ENCODE measurements around the gene GPR142.

Gene GPR142

DNA sequence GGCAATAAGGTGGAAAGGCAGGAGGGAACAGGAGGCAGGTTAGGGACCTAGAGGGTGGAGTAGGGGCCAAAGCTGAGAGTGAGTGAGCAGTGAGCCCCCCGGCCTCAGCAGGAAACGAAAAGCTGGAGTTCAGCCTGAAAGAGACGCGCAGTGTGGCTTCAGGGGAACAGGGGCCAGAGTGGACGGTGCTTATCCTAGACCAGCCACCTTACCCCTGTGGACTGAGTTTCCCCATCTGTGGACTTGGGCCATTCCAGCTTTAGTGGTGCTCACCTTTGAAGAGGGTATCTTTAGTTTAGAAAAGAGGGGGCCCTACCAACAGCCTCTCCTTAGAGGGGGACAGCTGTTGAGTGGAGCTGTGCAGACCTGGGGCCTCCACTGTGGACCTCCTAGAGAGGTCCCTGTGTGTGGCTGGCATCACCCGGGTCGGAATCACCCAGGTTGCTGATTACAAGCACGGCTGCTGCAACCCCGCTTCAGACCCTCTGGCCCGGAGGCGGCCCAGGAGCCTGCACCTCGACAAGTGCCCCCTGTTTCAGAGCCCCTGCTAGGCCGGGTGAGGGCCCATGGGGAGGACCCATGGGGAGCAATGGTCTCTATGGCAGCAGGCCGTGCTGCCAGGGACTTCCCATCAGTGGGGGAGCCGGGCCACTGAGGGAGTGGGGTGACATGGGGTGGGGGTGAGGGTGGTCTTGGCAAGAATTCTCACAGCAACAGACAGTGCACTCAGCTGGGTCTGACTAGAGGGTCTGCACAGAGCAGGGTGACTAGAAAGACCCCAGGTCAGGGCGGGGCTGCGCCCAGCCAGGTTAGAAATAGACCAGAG lies 2.6 kb downstream of the GPR142 start:
- DNase-seq (ENCODE audit: low read depth in 2 of 2) = no peak

DNA sequence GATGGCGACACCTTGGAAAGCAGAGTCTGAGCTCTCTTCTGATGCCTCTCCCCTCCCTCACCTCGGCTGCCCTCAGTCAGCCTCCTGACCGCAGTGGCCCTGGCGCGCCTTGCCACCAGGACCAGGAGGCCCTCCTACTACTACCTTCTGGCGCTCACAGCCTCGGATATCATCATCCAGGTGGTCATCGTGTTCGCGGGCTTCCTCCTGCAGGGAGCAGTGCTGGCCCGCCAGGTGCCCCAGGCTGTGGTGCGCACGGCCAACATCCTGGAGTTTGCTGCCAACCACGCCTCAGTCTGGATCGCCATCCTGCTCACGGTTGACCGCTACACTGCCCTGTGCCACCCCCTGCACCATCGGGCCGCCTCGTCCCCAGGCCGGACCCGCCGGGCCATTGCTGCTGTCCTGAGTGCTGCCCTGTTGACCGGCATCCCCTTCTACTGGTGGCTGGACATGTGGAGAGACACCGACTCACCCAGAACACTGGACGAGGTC lies 4.4 kb downstream of the GPR142 start:
- no peak for DNase-seq (ENCODE audit: low read depth in 2 of 2)

DNA sequence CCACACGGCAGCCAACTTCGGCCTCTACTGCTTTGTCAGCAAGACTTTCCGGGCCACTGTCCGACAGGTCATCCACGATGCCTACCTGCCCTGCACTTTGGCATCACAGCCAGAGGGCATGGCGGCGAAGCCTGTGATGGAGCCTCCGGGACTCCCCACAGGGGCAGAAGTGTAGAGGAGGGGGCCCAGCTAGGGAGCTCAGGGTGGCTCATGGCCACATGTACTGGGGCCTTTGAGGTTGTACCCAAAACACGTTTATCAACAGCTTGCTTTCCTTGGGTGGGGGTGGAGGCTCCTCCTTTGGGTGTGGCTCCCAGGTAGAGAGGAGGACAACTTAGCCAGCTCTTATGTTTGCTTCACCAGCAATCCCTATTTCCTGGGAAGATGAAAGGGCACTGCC lies 5.1 kb downstream of the GPR142 start:
- no peak for DNase-seq (ENCODE audit: low read depth in 2 of 2)

DNA sequence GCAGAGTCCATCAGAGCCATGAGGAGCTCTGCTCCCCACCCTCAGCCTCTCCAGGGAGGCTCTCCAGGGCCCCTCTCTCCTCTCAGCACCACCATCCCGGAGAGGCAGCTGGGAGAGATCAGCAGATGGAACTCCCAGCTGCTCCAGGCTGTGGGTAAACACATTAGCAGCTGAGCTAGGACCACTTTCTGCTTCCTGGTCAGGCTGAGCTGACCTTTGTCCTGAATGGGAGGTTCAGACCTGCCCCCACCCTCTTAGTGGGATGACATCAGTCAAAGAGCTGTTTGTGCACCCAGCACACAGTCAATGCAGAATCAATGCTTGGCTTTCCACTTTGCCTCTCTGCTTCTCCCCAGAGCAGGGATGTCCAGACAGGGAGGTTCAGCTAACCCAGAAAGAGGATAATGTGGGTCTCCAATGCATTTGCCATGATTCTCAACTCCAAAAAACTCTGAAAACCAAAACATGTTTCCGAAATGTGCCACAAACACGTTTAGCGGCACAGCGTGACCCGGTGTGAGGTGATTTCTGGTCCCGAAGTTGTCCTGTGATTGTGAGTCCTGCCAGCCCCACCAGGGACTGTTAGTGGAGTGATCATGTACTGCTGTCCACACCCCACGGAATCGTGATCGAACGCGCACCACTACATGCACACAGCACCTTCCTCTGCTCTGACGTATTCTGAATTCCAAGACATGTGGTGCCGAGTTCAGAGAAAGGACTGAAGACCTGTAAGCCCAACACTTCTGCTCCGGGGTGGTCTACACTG lies 6.7 kb downstream of the GPR142 start:
- no peak for DNase-seq (ENCODE audit: low read depth in 2 of 2)

DNA sequence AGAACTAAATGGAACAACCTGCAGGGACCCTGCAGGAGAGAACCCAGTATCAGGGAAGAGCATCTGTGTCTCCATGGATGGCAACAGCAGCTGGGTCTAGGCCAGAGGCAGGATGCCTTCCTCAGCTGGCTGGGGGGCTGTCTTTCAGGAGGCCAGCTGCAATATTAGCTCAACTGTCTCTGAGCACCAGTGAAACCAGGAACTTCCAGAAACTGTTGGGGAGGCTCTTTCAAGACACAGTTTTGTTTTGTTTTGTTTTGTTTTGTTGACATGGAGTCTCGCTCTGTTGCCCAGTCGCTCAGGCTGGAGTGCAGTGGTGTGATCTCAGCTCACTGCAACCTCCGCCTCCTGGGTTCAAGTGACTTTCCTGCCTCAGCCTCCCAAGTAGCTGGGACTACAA lies 7.6 kb downstream of the GPR142 start:
- no peak for DNase-seq (ENCODE audit: low read depth in 2 of 2)

DNA sequence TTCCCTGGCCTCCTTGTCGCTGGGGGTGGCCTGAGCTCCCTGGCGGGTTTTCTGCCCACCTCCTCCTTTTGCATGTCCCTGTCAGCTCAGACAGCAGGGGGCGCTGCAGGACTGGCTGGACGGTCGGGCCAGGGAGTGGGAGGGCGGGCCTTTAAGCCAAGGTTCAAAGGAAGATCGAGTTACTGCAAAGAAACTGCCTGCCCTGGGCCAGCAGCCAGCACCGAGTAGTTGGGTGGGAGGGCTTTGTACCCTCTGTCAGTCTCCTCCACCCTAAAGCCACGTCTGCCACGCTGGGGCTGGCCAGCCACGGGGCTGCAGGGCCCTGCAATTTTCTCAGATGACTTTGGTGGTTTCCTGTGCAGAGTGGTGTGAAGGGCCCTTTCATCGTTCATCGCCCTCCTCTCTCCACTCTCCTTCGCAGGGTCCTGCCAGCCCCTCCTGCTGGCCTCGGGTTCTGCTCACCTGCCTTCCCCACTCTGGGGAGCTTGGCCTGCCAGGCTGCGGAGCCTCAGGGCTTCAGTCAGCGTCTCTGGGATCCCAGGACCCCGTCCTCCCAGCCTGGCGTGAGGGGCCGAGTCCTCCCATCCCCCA lies 12.3 kb downstream of the GPR142 start:
- DNase-seq (ENCODE audit: low read depth in 2 of 2) = peak; percentile 80 to 84

DNA sequence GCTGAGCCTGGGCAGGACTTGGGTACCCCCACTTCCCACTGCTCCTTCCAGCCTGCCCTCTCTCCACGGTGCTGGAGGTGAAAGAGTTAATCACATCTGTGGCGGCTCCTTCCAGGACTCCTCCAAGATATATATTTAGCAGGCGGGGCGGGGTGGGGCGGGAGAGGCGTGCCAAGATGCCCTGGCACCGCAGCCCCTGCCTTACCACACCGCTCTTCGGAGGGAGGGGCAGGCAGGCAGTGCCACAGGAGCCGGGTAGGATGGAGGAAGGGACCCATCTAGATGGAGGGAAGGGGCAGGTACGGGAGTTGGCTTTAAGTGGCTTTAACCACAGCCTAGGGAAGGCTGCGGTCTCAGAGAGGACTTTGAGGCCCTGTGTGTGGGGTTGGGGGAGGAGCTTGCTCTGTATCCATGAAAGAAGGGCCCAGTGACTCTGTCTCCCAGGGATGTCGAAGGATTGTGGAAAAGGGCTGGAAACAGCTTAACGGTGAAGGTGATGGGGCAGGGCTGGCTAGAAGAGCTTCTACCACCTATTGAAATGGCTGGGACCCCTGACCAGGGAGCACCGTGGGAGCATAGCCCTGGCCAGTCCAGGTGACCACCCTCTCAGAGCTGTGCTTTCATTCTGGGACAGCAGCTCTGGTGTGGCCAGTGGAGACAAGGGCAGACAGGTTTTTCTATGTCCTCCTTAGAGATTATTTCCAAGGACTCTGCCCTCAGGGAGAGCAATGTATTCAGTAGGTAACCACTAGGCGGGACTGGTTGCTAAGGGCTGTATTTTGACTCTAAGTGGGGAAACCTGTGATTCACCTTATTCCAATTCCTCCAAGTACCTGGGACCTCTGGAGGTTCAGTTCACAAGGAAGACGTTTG lies 13.0 kb downstream of the GPR142 start:
- DNase-seq (ENCODE audit: low read depth in 2 of 2) = no peak

DNA sequence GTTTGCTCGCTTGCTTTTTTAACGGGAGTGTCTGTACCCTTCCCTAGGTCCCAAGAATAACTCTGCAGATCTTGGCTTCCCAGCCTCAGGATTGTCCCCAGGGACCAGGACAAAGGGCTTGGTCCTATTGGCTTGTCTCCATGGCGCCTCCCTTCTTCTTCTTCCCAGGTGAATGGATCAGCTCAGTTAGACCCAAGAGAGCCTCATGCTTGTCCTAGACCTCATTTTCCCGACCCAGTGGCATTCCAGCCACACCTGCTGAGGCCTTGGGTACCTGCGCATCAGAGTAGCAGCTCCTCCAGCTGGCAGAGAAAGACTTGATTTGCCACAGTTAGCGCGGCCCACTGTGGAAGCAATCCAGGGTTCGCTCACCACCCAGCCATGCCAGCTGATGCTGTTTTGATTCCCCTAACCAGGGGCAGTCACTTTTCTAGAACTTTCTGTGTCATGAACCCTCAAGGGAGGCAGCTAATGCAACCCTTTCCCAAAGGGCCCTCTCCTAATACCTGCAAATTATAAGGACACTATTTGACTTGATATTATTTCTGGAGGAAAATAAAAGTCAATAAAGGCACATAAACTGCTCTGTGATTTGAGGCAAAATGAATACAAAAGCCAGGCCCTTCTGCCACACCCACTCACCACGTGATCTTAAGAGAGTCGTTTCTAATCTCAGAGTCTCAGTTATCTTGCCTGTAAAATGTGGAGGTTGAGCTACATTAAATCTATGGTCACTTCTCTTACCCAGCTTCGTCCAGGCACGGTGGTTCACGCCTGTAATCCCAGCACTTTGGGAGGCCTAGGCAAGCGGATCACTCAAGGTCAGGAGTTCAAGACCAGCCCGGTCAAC lies 13.9 kb downstream of the GPR142 start:
- no peak for DNase-seq (ENCODE audit: low read depth in 2 of 2)

DNA sequence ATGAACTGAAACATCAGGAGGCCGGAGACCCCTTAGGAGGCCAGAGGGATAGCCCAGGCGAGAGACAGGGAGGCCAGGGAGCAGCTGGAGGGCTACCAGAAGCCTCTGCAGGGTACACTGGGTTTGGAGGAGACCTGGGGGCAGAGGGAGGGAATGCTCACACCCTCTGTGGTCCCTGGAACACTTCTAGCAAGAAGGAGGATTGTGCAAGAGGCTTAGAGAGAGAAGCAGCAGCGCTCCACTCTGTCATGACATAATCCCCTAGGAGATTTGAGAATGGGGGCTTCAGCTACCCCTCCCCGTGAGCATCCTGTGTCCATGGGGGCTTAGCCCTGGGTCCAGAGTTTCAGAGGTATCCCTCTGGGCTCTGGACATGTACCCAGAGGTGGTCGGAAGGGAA lies 15.8 kb downstream of the GPR142 start:
- DNase-seq (ENCODE audit: low read depth in 2 of 2) = no peak

DNA sequence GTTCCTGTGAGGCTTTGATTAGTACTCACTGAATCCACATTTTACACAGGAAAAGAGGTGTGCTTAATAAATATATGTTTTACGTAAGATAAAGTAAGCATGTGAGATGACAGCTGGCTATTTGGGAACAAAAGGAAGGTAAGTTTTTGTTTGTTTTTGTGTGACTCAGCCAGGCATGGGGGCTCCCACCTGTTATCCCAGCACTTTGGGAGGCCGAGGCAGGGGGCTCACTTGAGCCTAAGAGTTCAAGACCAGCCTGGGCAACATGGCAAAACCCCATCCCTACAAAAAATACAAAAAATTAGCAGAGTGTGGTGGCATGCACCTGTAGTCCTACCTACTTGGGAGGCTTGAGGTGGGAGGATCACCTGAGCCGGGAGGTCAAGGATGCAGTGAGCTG lies 17.9 kb downstream of the GPR142 start:
- DNase-seq (ENCODE audit: low read depth in 2 of 2) = no peak

DNA sequence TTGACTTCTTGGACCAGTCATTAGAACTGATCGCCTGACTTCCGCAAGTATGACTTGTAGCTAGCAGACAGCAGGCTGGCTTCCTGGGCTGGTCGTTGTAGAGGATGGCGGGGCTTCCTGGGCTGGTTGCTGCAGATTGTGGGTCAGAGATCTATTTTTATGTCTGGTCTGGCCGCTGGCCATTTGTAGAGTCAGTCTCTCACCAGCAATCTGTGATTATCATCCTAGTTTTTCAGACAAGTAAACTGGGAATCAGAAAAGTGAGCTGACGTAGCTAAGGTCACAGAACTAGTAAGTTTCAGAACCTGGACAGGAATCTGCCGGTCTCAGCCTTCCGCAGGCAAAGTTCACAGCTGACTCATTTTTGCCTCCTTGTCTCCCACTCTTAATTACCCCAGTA lies 19.1 kb downstream of the GPR142 start:
- no peak for DNase-seq (ENCODE audit: low read depth in 2 of 2)

DNA sequence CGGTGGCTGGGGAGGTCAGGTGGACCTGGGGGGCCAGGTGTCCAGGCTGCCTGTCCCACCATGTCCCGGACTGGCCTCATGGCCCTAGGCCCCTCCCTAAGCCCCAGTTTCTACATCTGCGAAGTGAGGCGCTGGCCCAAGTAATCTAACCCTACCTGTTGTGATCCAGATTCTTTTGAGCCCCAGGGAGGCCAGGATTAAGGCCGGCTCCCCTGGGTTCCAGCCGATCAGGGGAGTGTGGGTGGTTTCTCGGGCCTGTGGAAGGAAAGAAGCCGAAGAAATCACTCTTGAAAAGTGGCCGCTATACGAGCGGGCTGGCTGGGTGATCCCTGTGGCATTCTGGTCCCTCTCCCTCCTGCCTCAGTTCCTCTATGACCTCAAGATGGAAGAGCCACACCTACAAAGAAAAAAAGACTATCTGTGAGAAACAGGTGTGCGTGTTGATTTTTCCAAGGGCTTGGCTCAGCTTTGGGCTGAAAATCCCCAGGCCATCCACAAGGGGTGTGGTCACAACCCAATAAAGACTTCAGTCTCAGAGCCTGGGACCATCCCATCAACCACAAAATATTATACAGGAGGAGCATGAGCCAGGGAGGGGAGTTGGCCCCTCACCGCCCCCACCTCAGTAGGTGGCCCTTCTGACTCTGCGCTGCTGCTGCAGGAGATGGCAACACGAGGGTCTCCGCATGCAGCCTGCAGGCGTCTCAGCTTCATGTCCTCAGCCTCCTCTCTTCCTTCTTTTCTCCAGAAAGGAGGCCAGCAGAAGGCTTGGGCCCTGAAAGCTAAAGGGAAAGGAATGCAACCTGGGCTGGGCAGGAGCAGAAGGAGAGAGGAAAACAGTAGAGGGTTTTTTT lies 20.3 kb downstream of the GPR142 start:
- DNase-seq (ENCODE audit: low read depth in 2 of 2) = no peak

DNA sequence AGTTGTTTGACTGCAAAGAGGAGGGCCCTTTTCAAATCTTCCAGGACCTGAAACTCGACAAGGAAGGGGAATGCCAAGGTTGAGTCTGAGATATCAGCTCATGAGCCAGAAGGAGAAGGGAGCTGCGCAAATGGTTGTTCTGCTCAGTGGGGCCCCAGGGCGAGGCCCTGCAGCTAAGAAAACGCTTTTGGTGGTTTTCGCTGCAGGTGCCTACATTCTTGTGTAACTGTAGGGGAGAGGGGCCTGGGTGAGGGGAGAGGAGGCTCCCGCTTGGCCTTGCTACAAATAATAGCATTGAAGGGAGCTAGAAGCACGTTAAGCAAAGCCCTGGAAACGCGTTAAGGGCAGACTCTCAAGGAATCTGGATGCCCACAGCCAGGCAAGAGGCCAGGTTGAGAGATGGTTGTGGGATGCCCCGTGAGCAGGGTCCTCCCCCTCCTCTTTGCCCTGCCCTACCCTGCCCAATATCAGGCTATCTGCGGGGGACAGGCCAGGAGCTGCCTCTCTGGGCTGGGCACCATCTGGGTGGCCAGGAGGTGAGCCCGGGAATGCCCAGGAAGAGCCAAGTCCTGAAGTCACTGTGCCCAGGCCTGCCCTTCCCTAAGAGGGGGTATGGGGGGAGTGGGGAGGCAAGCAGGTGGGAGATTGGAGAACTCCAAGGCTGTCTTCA lies 21.9 kb downstream of the GPR142 start:
- DNase-seq (ENCODE audit: low read depth in 2 of 2) = no peak

DNA sequence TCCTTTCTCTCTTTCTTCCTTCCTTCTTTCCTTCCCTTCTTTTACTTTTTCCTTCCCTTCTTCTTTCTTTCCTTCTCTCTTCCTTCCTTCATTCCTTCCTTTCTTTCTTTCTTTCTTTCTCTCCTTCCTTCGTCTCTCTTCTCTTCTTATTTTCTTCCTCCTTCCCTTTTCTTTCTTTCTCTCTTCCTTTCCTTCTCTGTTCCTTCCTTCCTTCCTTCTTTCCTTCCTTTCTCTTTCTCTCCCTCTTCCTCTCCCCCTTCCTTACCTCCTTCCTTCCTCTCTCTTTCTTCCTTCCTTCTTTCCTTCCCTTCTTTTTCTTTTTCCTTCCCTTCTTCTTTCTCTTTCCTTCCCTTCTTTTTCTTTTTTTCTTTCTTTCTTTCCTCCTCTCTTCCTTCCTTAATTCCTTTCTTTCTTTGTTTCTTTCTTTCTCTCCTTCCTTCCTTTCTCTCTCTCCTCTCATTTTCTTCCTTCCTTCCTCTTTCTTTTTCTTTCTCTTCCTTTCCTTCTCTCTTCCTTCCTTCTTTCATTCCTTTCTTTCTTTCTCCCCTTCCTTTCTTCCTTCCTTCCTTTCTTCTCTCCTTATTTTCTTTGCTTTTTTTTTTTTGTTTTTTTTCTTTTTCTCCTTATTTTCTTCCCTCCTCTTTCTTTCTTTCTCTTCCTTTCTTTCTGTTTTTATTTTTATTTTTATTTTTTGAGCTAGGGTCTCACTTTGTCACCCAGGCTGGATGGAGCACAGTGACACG lies 22.8 kb downstream of the GPR142 start:
- DNase-seq (ENCODE audit: low read depth in 2 of 2) = no peak

DNA sequence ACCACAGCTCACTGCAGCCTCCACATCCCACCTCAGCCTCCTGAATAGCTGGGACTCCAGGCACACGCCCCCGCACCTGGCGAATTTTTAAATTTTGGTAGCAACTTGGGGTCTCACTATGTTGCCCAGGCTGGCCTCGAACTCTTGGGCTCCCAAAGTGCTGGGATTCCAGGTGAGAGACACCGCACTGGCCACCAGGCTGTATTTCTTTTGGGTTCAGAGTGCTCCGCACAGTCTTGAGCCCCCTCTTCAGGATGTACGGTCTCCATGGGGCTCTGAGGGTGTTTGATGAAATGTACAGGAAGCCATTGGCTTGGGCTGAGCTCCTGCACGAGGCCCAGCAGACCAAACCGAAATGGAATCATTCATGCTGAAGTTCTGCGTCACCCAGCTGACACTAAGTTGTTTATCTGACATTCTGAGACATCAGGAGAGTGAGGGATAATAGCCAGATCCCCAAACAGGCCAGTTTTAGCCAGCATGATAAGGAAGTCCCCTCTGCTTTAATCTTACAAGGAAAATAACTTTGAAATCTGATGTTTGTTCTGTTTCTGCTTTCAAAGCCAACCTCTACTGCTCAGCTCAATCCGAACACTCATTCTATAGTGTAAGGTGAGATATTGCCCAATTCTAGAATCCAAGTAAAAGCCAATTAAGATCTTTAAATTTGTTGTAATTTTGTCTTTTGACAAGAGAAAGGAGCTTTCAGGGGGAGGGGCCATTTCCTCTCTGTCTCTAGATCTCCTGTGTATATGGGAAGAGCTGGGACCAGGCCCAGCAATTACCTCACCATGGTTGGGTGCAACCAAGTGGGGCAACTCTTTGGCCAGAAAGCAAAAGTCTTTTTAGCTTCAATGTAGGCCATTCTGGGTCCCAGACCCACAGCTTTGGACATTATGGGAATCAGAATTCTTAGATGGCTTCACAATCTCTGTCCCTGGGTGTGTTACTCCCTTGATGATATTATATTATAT lies 23.7 kb downstream of the GPR142 start:
- DNase-seq (ENCODE audit: low read depth in 2 of 2) = no peak

DNA sequence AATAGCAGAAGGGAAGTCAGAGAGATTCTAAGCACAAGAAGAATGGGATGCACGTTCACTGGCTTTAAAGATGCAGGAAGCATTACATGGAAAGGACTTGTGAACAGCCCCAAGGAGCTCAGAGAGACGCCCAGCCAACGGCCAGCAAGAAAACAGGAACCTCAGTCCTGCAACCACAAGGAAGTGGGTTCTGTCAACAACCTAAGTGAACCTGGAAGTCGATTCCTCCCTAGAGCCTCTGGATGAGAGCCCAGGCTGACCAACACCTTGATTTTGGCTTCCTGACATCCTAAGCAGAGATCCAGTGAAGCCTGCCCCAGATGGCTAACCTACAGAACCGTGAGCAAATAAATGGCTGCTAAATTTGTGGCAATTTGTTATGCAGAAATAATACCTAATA lies 24.5 kb downstream of the GPR142 start:
- no peak for DNase-seq (ENCODE audit: low read depth in 2 of 2)

DNA sequence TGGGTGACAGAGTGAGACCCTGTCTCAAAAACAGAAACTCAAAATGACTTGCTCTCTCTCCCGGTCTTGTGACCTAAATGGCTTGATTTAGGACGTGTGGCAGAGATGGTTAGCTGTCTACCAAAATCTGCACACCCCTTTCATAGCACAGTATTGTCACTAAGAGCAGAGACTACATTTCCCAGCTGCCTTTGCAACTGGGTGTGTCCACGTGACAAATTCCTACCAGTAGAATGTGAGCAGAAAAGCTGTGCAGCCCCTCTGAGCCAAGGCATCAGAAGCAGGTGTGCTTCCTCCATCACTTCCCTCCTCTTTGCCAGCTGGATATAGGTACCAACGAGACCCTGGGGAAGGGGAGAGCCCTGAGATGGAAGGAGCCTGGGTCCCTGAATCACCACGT lies 25.5 kb downstream of the GPR142 start:
- DNase-seq (ENCODE audit: low read depth in 2 of 2) = no peak
